ENCODE data around the gene SRGAP3.

DNA sequence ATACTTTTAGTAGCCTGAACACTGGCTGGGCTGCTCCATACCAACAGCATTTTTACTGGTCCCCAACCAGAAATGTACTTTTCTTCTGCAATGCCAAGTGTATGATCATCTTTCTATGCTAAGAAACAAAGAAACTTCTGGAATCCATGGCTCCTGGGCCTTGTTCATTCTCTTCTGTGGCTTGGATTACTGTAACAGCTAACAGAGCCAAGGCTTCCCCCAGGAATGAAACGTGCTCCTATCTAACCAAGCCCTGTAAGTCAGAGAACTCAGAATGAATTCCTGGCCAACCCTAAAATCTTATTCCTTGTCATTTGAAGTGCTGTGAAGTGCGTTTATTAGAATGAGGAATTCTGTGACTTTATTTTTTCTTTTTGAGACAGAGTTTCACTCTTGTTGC lies 183.3 kb downstream of the SRGAP3 start:
- TF ChIP-seq CTCF (IDR thresholded peaks at IDR 0.05) = no peak
- TF ChIP-seq POLR2A (IDR thresholded peaks at IDR 0.05) = no peak

All from body of pancreas (tissue), 4 donors.